ENCODE measurements around the gene DLG5.

The DLG5 gene

DNA sequence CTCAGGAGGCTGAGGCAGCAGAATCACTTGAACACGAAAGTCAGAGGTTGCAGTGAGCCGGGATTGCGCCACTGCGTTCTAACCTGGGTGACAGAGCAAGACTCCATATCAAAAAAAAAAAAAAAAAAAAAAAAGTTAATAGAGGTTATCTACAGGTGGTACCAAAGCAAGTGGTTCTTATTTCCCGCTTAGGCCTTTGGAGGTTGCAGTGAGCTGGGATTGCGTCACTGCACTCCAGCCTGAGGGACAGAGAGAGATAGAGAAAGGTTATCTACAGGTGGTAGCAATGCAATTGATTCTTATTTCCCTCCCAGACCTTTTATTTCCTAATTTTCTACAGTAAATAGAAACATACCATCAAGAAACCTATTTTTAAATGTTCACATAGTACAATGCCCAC is 98.2 kb downstream of the DLG5 start:
- no peaks in the 10 kb centered on the region for H3K9me2 ChIP-seq (replicated peaks; ENCODE audit: insufficient read depth, low read length)
- H3F3A ChIP-seq (ENCODE audit: insufficient read depth): no peaks in the 10 kb centered on the region
- H3K27me3 ChIP-seq (ENCODE audit: low read length): no peaks in the 10 kb centered on the region
- no peaks in the 10 kb centered on the region for H4K20me1 ChIP-seq (ENCODE audit: low read depth, low read length)
- H3K79me2 ChIP-seq (ENCODE audit: insufficient read depth, low read length): no peaks in the 10 kb centered on the region
- H3K9ac ChIP-seq (ENCODE audit: low read length): no peak overlapping the region
- H3K36me3 ChIP-seq (ENCODE audit: low read length): no peaks in the 10 kb centered on the region
- H2AFZ ChIP-seq (ENCODE audit: low read depth, low read length, severe bottlenecking): no peak overlapping the region
- no peaks in the 10 kb centered on the region for H3K9me3 ChIP-seq (ENCODE audit: insufficient read depth, low read length)
- TF ChIP-seq CTCF (IDR thresholded peaks at IDR 0.05; ENCODE audit: insufficient read depth, low read length, poor library complexity, severe bottlenecking) (no peak), EZH2phosphoT487 (conservative IDR thresholded peaks at IDR 0.05; ENCODE audit: low read length) (no peak)
- no peak overlapping the region for H3K4me3 ChIP-seq (ENCODE audit: insufficient read depth, low read length, poor library complexity, severe bottlenecking)
- H3K27ac ChIP-seq (ENCODE audit: low read depth, low read length): no peak overlapping the region
- H3K4me2 ChIP-seq (ENCODE audit: low read depth, low read length, poor library complexity, severe bottlenecking): no peak overlapping the region

GRCh38 chr10:77827366-77827765 is 99.2 kb downstream of the DLG5 start:
- Histone ChIP-seq H3K27ac (ENCODE audit: low read depth, low read length) (no peak overlapping the region), H3K4me2 (ENCODE audit: low read depth, low read length, poor library complexity, severe bottlenecking) (no peak overlapping the region), H3K79me2 (ENCODE audit: insufficient read depth, low read length) (no peaks in the 10 kb centered on the region), H3K27me3 (ENCODE audit: low read length) (no peaks in the 10 kb centered on the region), H3K9me3 (ENCODE audit: insufficient read depth, low read length) (no peaks in the 10 kb centered on the region), H3K9ac (ENCODE audit: low read length) (no peak overlapping the region), H3K36me3 (ENCODE audit: low read length) (no peaks in the 10 kb centered on the region), H3K4me3 (ENCODE audit: insufficient read depth, low read length, poor library complexity, severe bottlenecking) (no peak overlapping the region), H3K9me2 (replicated peaks; ENCODE audit: insufficient read depth, low read length) (no peaks in the 10 kb centered on the region), H3F3A (ENCODE audit: insufficient read depth) (no peaks in the 10 kb centered on the region), H4K20me1 (ENCODE audit: low read depth, low read length) (no peaks in the 10 kb centered on the region), H2AFZ (ENCODE audit: low read depth, low read length, severe bottlenecking) (no peak overlapping the region)
- TF ChIP-seq EZH2phosphoT487 (conservative IDR thresholded peaks at IDR 0.05; ENCODE audit: low read length): no peak
- no peak for TF ChIP-seq CTCF (IDR thresholded peaks at IDR 0.05; ENCODE audit: insufficient read depth, low read length, poor library complexity, severe bottlenecking)

DNA sequence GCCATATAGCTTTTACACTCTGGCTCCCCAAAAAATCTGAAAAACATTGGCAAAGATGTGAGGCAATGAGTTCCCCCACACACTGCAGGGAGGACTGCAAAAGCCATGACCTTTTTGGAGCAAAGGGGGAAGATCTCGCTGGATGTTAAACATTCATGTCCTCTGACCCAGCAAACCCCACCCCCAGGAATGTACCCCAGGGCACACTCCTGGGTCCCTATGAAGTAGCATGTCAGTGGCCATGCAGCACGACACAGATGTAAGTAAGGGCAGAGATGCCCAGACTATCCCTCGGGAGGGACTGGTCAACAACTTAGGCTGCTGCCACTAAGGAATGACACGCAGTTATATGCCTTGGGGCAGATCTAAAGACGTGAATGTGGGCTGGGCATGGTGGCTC is 100.6 kb downstream of the DLG5 start:
- Histone ChIP-seq H2AFZ (ENCODE audit: low read depth, low read length, severe bottlenecking) (no peak overlapping the region), H3K36me3 (ENCODE audit: low read length) (no peaks in the 10 kb centered on the region), H3K79me2 (ENCODE audit: insufficient read depth, low read length) (no peaks in the 10 kb centered on the region), H3K27ac (ENCODE audit: low read depth, low read length) (no peak overlapping the region), H4K20me1 (ENCODE audit: low read depth, low read length) (no peaks in the 10 kb centered on the region), H3K9me2 (replicated peaks; ENCODE audit: insufficient read depth, low read length) (no peaks in the 10 kb centered on the region), H3K9ac (ENCODE audit: low read length) (no peak overlapping the region), H3K9me3 (ENCODE audit: insufficient read depth, low read length) (no peaks in the 10 kb centered on the region), H3F3A (ENCODE audit: insufficient read depth) (no peaks in the 10 kb centered on the region), H3K27me3 (ENCODE audit: low read length) (no peaks in the 10 kb centered on the region), H3K4me3 (ENCODE audit: insufficient read depth, low read length, poor library complexity, severe bottlenecking) (no peak overlapping the region), H3K4me2 (ENCODE audit: low read depth, low read length, poor library complexity, severe bottlenecking) (no peak overlapping the region)
- no peak for TF ChIP-seq CTCF (IDR thresholded peaks at IDR 0.05; ENCODE audit: insufficient read depth, low read length, poor library complexity, severe bottlenecking)
- TF ChIP-seq EZH2phosphoT487 (conservative IDR thresholded peaks at IDR 0.05; ENCODE audit: low read length): no peak

DNA sequence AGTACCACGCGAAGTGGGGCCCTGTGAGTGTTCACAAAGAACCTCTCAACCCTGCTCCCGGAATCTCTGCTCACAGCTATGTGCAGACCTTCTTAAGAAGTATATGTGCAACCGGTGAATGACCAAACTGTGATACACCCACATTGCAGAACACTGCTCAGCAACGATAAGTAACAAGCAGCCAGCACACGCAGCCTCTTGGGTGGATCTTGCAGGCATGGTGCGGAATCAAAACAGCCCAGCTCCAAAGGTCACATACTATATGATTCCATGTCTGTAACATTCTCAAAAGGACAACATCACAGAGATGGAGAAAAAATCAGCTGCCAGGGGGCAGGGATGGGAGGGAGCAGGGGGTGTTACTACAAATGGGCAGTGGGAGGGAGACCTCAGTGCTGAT is 101.6 kb downstream of the DLG5 start:
- H3K9ac ChIP-seq (ENCODE audit: low read length): no peak overlapping the region
- no peaks in the 10 kb centered on the region for H3K9me3 ChIP-seq (ENCODE audit: insufficient read depth, low read length)
- no peaks in the 10 kb centered on the region for H3K27me3 ChIP-seq (ENCODE audit: low read length)
- H3K4me3 ChIP-seq (ENCODE audit: insufficient read depth, low read length, poor library complexity, severe bottlenecking): no peak overlapping the region
- TF ChIP-seq CTCF (IDR thresholded peaks at IDR 0.05; ENCODE audit: insufficient read depth, low read length, poor library complexity, severe bottlenecking): no peak
- no peak for TF ChIP-seq EZH2phosphoT487 (conservative IDR thresholded peaks at IDR 0.05; ENCODE audit: low read length)
- H3K4me2 ChIP-seq (ENCODE audit: low read depth, low read length, poor library complexity, severe bottlenecking): no peak overlapping the region
- no peaks in the 10 kb centered on the region for H4K20me1 ChIP-seq (ENCODE audit: low read depth, low read length)
- no peaks in the 10 kb centered on the region for H3F3A ChIP-seq (ENCODE audit: insufficient read depth)
- no peak overlapping the region for H2AFZ ChIP-seq (ENCODE audit: low read depth, low read length, severe bottlenecking)
- no peaks in the 10 kb centered on the region for H3K9me2 ChIP-seq (replicated peaks; ENCODE audit: insufficient read depth, low read length)
- H3K36me3 ChIP-seq (ENCODE audit: low read length): no peaks in the 10 kb centered on the region
- no peak overlapping the region for H3K27ac ChIP-seq (ENCODE audit: low read depth, low read length)
- H3K79me2 ChIP-seq (ENCODE audit: insufficient read depth, low read length): no peaks in the 10 kb centered on the region

All from SU-DHL-6 (cell line).